ENCODE measurements around the gene TGFBI. TPM values are rescaled to one million over a fixed set of nuclear protein-coding genes. Genes with fewer than 3 reads are reported as not detected.

Gene TGFBI
- total and polyA plus RNA-seq, 11 donors: 31.8 to 206 (median 50.0) TPM

GRCh38 chr5:136070486-136071285, 41.9 kb downstream of the TGFBI start:
- no peak for TF ChIP-seq CTCF (IDR thresholded peaks at IDR 0.05)
- no peak for TF ChIP-seq POLR2A (IDR thresholded peaks at IDR 0.05)
- peak; percentile 25 to 82 (median 62) for ATAC-seq
- no peaks in the 10 kb centered on the region for H3K27me3 ChIP-seq
- peaks cover 0 to 4% (median 0%) of the 10 kb centered on the region in 9 donors for H3K36me3 ChIP-seq
- DNase-seq: peak in 4 of 5 donors; percentile 59 to 71 (median 68)
- H3K4me3 ChIP-seq: no peak overlapping the region
- peaks cover 0 to 38% (median 16%) of the 10 kb centered on the region in 12 donors for H3K4me1 ChIP-seq
- no peaks in the 10 kb centered on the region for H3K9me3 ChIP-seq
- 51 to 77% (median 59%) methylated on average over 9 of the region's 9 CpGs for WGBS, 4 donors
- peak overlapping the region in 11 of 12 donors; percentile 29 to 84 (median 61) for H3K27ac ChIP-seq
- intact Hi-C loops (cut with DNase I): no loop called here

DNA sequence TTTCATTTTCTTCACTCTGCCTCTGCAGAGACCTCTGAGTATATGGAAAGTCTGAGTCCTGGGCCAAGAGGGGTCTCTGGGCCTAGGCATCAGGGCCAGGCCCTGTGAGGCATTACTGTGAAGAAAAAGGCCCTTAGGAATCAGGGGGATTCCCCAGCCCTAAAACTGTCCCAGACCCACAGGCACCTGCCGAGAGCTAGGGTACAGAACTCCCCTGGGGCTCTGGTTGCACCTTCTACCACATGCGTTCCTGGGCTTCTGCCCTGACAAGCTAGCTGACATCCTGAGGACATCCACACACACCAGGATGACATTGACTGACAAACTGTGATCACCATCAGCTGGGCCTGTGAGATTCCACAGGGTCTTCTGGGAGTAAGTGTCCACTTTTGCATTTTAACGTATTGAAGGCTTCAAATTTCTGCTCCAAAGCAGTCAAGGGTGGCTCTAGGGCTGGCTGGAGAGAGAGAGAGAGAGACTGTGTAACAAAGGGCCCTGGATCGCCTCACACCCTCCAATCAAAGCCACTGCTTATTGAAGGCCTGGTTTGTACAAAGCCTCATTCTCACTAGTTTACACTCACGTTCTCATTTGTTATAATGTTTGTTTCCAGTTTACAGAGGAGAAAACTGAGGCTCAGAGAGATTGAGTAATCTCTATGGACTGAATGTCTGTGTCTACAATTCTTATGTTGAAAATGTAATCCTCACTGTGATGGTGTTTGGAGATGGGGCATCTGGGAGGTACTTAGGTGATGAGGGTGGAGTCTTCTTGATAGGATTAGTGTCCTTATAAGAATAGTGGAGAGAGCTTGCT, 45.1 kb downstream of the TGFBI start:
- no peak for TF ChIP-seq CTCF (IDR thresholded peaks at IDR 0.05)
- TF ChIP-seq POLR2A (IDR thresholded peaks at IDR 0.05): no peak
- Histone ChIP-seq H3K4me1 (peaks cover 0 to 25% (median 9%) of the 10 kb centered on the region in 12 donors), H3K4me3 (no peak overlapping the region), H3K9me3 (no peaks in the 10 kb centered on the region), H3K27ac (no peak overlapping the region), H3K36me3 (peaks cover 0 to 4% (median 0%) of the 10 kb centered on the region in 9 donors), H3K27me3 (no peaks in the 10 kb centered on the region)
- 90 to 92% (median 91%) methylated on average over 5 of the region's 5 CpGs for WGBS, 4 donors
- intact Hi-C loops (cut with DNase I): no loop called here
- DNase-seq (no peak), ATAC-seq (no peak)

DNA sequence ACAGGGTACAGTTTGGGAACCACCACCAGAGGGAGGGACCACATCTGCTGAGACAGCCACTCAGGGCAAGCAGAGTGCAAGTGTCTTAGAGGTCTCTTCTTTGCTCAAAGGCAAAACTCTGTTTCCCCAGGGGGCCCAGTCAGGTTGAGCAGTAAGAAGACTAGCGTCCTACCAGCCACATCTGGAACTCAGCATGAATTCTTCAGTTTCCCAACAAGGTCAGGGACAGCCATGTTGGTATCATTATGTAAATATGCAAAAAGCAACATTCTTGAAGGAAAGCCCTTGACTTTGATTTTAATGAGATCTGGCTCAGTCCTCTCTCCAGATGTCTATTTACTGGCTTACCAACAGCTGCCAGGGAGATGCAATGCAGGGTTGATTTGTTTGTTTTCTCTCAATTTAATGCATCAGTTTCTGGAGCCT, 46.7 kb downstream of the TGFBI start:
- peaks cover 0 to 8% (median 0%) of the 10 kb centered on the region in 9 donors for H3K27me3 ChIP-seq

More for the DNA sequence above, 46.7 kb downstream of the TGFBI start:
- ATAC-seq (no peak), DNase-seq (no peak)
- WGBS, 4 donors: 86 to 94% (median 91%) methylated on average over 1 of the region's 1 CpG
- H3K36me3 ChIP-seq: peaks cover 0 to 4% (median 0%) of the 10 kb centered on the region in 9 donors
- H3K4me1 ChIP-seq: peaks cover 0 to 16% (median 7%) of the 10 kb centered on the region in 12 donors
- H3K4me3 ChIP-seq: no peak overlapping the region
- intact Hi-C loops (cut with DNase I): no loop called here
- H3K9me3 ChIP-seq: no peaks in the 10 kb centered on the region
- H3K27ac ChIP-seq: no peak overlapping the region
- TF ChIP-seq POLR2A (IDR thresholded peaks at IDR 0.05): no peak
- TF ChIP-seq CTCF (IDR thresholded peaks at IDR 0.05): no peak
